ENCODE results near the gene SELENOT.

GRCh38 chr3:150564243-150564642, 38.9 kb upstream of the SELENOT start:
- TF ChIP-seq TEAD4 (CRISPR knock-in tag; IDR thresholded peaks at IDR 0.05) (no peak), RELA (CRISPR knock-in tag; IDR thresholded peaks at IDR 0.05; ENCODE audit: borderline replicate concordance) (no peak), CTCF (IDR thresholded peaks at IDR 0.05) (no peak), NR1H2 (CRISPR knock-in tag; IDR thresholded peaks at IDR 0.05) (no peak), CBFB (CRISPR knock-in tag; IDR thresholded peaks at IDR 0.05; ENCODE audit: low read depth) (no peak), ATF3 (CRISPR knock-in tag; conservative IDR thresholded peaks at IDR 0.05) (no peak), ELF4 (CRISPR knock-in tag; IDR thresholded peaks at IDR 0.05; ENCODE audit: low read depth) (no peak), ESRRA (CRISPR knock-in tag; IDR thresholded peaks at IDR 0.05; ENCODE audit: borderline replicate concordance) (no peak)
